ENCODE results near the gene ANKRD55. TPM values are rescaled to one million over a fixed set of nuclear protein-coding genes. Genes with fewer than 3 reads are reported as not detected.

The ANKRD55 gene
- total and polyA plus RNA-seq, 2 donors (not counting 3 experiments of a cell fraction or from before 2014, with no cell fraction given) = 1.4 to 2.1 TPM

DNA sequence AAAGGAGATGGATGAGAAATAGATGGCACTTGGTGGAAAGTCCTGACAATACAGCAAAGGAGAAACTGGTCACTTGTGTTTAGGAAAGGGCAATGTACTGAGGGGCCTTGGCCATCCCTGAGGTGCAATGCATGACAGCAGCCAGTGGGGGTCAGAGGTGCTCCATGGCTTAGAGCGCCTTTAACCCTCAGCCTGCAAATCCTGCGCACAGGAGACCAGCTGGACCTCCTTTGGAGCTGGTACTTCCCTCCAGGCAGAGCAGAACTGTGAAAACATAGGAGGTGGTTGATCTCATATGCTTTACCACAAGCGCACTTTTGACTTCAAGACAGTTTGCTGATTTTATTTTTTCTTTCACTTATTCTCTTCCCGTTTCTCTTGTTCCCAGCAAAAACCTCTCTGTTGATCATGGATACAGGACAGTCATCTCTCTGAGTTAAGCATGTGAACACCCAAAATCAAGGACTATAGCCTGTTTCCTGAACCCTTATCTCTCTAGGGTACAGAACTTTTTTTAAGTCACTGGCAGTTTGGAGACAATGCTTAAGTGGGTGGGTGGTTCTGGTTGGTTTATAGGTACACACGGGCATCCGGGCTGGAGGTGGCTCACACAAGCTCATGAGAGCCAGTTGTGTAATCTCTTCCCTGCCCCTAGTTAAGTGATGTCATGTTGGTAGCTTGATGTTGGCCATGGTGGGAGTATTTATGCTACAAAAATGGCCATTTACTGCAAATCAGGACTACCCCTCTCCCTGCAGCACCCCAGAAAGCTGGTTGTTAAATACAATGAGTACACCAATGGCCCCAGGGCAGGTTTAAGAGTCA is 37.6 kb upstream of the ANKRD55 start:
- dilution Hi-C loops (cut with MboI; ENCODE audit: extremely low pct_ligation_motif_present, low sequenced_read_pairs) = no loop called here
- H3K79me2 ChIP-seq (ENCODE audit: control insufficient read depth, insufficient read depth, low read length) = no peaks in the 10 kb centered on the region
- FAIRE-seq (peak; percentile 92), DNase-seq (ENCODE audit: low read depth, low spot score) (peak; percentile 90)
- ChIA-PET CTCF (interaction anchor here (0.6 to 5.8 kb wide), 47 partner anchors 9 to 1007 kb away, joined by 3 to 277 read pairs (median 5); partner anchors contain the start of gene SETD9), POLR2A (interaction anchor here (1.4 kb wide), 1 partner anchor 567 kb away, joined by 5 read pairs; no protein-coding TSS in a partner anchor)
- intact Hi-C loops (cut with micrococcal nuclease) = loop anchor here (1.0 to 10.0 kb wide), 10 partner anchors 80 to 1006 kb away; no protein-coding TSS in a partner anchor
- no peaks in the 10 kb centered on the region for H4K20me1 ChIP-seq (replicated peaks; ENCODE audit: control insufficient read depth, extremely low read depth, insufficient read depth, low read length)
- H3K27ac ChIP-seq (ENCODE audit: insufficient read depth, low read depth, low read length) = no peak overlapping the region
- no peak overlapping the region for H2AFZ ChIP-seq (ENCODE audit: low read depth, low read length)
- H3K4me1 ChIP-seq (ENCODE audit: control insufficient read depth, extremely low read depth, insufficient read depth, low read length) = peaks cover 6% of the 10 kb centered on the region
- no peak for TF ChIP-seq MYC (IDR thresholded peaks at IDR 0.05; ENCODE audit: low read depth, low read length)
- TF ChIP-seq, protein P1, sequence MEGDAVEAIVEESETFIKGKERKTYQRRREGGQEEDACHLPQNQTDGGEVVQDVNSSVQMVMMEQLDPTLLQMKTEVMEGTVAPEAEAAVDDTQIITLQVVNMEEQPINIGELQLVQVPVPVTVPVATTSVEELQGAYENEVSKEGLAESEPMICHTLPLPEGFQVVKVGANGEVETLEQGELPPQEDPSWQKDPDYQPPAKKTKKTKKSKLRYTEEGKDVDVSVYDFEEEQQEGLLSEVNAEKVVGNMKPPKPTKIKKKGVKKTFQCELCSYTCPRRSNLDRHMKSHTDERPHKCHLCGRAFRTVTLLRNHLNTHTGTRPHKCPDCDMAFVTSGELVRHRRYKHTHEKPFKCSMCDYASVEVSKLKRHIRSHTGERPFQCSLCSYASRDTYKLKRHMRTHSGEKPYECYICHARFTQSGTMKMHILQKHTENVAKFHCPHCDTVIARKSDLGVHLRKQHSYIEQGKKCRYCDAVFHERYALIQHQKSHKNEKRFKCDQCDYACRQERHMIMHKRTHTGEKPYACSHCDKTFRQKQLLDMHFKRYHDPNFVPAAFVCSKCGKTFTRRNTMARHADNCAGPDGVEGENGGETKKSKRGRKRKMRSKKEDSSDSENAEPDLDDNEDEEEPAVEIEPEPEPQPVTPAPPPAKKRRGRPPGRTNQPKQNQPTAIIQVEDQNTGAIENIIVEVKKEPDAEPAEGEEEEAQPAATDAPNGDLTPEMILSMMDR (IDR thresholded peaks at IDR 0.05; ENCODE audit: extremely low read depth in 1 of 2, insufficient read depth in 1 of 2, low read depth in 1 of 2, low read length in 2 of 2) = peak; percentile 97
- no peaks in the 10 kb centered on the region for H3K27me3 ChIP-seq (ENCODE audit: control insufficient read depth in 2 of 2, insufficient read depth in 2 of 2, low read length in 2 of 2)
- no peaks in the 10 kb centered on the region for H3K36me3 ChIP-seq (ENCODE audit: control insufficient read depth in 2 of 2, extremely low read depth in 1 of 2, insufficient read depth in 2 of 2, low read length in 2 of 2)
- BruUV-seq (replicated peaks) = no TSS peak
- H3K4me3 ChIP-seq (replicated peaks in 1 of 3; ENCODE audit: insufficient read depth in 1 of 3, low read depth in 1 of 3, low read length in 3 of 3) = no peak overlapping the region
- no peak overlapping the region for H3K9ac ChIP-seq (replicated peaks; ENCODE audit: extremely low read depth, insufficient read depth, low read length)
- no peaks in the 10 kb centered on the region for H3K9me3 ChIP-seq (replicated peaks; ENCODE audit: control insufficient read depth, insufficient read depth, low read length)
- no peaks in the 10 kb centered on the region for H3K9me1 ChIP-seq (replicated peaks; ENCODE audit: control insufficient read depth, extremely low read depth, insufficient read depth, low read length)
- H3K4me2 ChIP-seq (ENCODE audit: insufficient read depth, low read length) = no peak overlapping the region

DNA sequence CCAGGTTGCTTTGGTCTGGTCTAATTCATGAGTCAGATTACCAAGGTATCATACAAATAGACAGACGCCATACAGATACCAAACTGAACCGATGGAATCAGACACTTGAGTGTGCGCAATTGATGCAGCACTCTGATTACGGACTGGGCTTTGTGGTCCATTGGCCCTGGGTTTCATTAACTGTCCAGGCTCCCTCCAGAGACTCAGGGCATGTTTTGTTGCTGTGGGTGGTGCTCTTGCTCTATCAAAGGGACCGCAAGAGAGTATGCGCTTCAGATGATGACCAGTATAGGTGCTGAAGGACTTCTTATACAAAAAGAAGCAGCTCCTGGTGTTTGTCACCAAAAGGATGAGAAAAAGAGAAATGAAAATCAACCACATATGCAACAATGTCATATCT is 36.9 kb upstream of the ANKRD55 start:
- no peak for TF ChIP-seq EZH2 (IDR thresholded peaks at IDR 0.05; ENCODE audit: borderline replicate concordance, low read depth, low read length, severe bottlenecking)
- TF ChIP-seq, protein P2, sequence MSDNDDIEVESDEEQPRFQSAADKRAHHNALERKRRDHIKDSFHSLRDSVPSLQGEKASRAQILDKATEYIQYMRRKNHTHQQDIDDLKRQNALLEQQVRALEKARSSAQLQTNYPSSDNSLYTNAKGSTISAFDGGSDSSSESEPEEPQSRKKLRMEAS (IDR thresholded peaks at IDR 0.05; ENCODE audit: insufficient read depth, insufficient read length) = no peak
- no peak for TF ChIP-seq POLR2A (IDR thresholded peaks at IDR 0.05; ENCODE audit: low read depth, low read length)
- no peak for TF ChIP-seq POLR2AphosphoS5 (IDR thresholded peaks at IDR 0.05; ENCODE audit: insufficient read depth, low read depth, low read length)
- TF ChIP-seq GATA2 (IDR thresholded peaks at IDR 0.05; ENCODE audit: insufficient read depth, insufficient read length, low read depth, low read length) = no peak
- no peak for TF ChIP-seq FOS (IDR thresholded peaks at IDR 0.05; ENCODE audit: borderline replicate concordance, insufficient read depth, low read length)
- TF ChIP-seq MYC (IDR thresholded peaks at IDR 0.05; ENCODE audit: low read depth, low read length) = no peak
- TF ChIP-seq, protein P1 (IDR thresholded peaks at IDR 0.05; ENCODE audit: extremely low read depth in 1 of 2, insufficient read depth in 1 of 2, low read depth in 1 of 2, low read length in 2 of 2) = no peak
- no peak for TF ChIP-seq JUN (IDR thresholded peaks at IDR 0.05; ENCODE audit: borderline replicate concordance, insufficient read depth, insufficient read length, low read depth)
- ChIA-PET POLR2A (interaction anchor here (0.6 to 1.4 kb wide), 2 partner anchors 347 to 567 kb away, joined by 5 to 8 read pairs; no protein-coding TSS in a partner anchor), CTCF (interaction anchor here (0.9 to 5.8 kb wide), 34 partner anchors 9 to 1007 kb away, joined by 3 to 277 read pairs (median 6); partner anchors contain the start of gene SETD9)
- Histone ChIP-seq H2AFZ (ENCODE audit: low read depth, low read length) (no peak overlapping the region), H3K4me2 (ENCODE audit: insufficient read depth, low read length) (no peak overlapping the region), H3K36me3 (ENCODE audit: control insufficient read depth in 2 of 2, extremely low read depth in 1 of 2, insufficient read depth in 2 of 2, low read length in 2 of 2) (no peaks in the 10 kb centered on the region), H3K27ac (ENCODE audit: insufficient read depth, low read depth, low read length) (no peak overlapping the region), H3K79me2 (ENCODE audit: control insufficient read depth, insufficient read depth, low read length) (no peaks in the 10 kb centered on the region), H3K4me3 (replicated peaks in 1 of 3; ENCODE audit: insufficient read depth in 1 of 3, low read depth in 1 of 3, low read length in 3 of 3) (no peak overlapping the region), H3K9me3 (replicated peaks; ENCODE audit: control insufficient read depth, insufficient read depth, low read length) (no peaks in the 10 kb centered on the region), H3K4me1 (ENCODE audit: control insufficient read depth, extremely low read depth, insufficient read depth, low read length) (peaks cover 6% of the 10 kb centered on the region), H3K9me1 (replicated peaks; ENCODE audit: control insufficient read depth, extremely low read depth, insufficient read depth, low read length) (no peaks in the 10 kb centered on the region), H3K9ac (replicated peaks; ENCODE audit: extremely low read depth, insufficient read depth, low read length) (no peak overlapping the region), H3K27me3 (ENCODE audit: control insufficient read depth in 2 of 2, insufficient read depth in 2 of 2, low read length in 2 of 2) (no peaks in the 10 kb centered on the region), H4K20me1 (replicated peaks; ENCODE audit: control insufficient read depth, extremely low read depth, insufficient read depth, low read length) (no peaks in the 10 kb centered on the region)
- no peak for FAIRE-seq
- peak; percentile 8 for DNase-seq (ENCODE audit: low read depth, low spot score)
- intact Hi-C loops (cut with micrococcal nuclease) = loop anchor here (1.0 to 10.0 kb wide), 10 partner anchors 81 to 1007 kb away; no protein-coding TSS in a partner anchor
- no TSS peak for BruUV-seq (replicated peaks)
- dilution Hi-C loops (cut with MboI; ENCODE audit: extremely low pct_ligation_motif_present, low sequenced_read_pairs) = no loop called here

All from endothelial cell of umbilical vein (primary cell).